HG02642 (cell line): ENCODE results near the gene SCGB1C2.

Experiments used
- ATAC-seq: cut with Tn5 transposase; IDR thresholded peaks from one replicate; pipeline ENCODE4 v1.9.1; 2021; ENCODE audit warnings: mild to moderate bottlenecking; ENCODE audit not compliant: unreplicated experiment, poor library complexity

SCGB1C2 gene

DNA sequence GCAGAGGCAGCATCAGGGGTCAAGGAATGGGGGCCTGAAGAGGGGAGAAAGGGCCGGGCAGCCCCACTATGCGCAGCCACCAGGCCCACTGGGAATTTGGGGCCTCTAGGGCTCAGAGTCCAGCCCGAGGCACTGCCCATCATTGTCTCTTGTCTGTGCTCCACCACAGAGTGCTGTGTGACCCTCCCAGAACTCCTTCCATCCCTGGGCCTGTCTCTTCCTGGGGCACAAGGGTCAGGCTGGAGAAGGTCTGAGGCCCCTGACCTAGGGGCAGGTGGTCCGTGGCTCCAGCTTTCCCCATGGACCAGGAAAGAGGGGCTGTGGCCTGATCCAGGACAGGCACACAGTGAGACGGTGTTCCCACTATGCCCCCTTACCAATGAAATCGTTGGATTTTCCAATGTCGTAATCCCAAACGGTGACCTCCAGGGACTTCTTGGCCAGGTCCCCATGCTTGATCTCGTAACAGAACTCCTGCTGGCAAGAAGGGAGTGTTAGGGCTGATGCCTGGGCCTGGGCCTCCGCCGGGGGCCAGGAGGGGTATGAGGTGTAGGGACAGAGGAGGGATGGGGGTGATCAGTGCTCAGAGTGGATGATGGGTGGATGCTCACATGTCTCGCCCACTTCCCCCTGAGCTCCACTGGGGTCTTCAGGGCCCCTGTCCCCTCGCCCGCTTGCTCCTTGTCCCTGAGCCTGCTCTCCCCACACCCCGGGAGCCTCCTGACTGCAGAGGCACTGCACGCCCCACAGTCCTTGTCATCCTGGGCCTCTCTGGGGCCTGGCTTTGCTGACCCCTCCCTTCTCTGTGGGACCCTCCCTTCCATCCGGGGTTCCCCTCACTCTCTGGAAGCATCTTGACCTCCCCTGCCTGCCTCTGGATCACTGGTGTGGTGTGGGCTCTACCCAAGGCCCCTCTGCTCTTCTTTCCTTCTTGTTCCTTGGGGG lies 10.7 kb downstream of the SCGB1C2 start:
- no peak for ATAC-seq

DNA sequence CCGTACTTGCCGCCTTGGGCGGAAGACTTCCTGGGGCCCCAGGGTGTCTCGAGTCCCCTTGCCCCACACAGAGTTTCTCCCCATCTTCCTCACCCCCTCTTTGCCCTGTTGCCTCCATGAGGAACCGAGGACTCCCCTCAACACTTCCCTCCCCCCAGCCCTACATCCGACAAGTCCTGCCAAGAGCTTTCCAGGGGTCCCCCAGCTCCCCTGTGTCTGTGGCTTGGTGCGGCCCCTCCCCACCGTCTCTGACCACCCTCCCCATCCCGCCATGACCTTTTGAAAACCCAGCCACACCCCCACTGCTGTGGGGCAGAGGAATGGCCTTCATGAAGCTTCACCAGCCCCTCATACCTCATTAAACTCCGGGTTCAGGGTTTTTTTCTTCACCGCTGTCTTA lies 11.4 kb downstream of the SCGB1C2 start:
- no peak for ATAC-seq

DNA sequence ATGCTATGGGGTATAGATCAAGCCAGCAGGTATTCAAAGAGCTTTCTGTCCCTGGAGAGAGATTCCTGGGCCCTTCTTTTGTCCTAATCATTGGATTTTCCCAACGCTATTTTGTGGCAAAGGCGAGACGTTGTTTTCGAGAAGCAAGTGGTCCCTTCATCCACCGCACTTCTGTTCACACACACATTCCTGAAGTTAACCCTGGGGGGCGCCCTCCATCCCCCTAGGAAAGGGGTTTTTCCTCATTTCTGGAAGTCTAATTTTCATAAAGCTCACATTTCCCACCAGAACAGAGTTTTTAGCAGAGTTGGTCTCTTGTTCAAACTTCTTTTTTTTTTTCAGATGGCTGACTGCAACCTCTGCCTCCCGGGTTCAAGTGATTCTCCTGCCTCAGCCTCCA lies 11.9 kb downstream of the SCGB1C2 start:
- no peak for ATAC-seq

DNA sequence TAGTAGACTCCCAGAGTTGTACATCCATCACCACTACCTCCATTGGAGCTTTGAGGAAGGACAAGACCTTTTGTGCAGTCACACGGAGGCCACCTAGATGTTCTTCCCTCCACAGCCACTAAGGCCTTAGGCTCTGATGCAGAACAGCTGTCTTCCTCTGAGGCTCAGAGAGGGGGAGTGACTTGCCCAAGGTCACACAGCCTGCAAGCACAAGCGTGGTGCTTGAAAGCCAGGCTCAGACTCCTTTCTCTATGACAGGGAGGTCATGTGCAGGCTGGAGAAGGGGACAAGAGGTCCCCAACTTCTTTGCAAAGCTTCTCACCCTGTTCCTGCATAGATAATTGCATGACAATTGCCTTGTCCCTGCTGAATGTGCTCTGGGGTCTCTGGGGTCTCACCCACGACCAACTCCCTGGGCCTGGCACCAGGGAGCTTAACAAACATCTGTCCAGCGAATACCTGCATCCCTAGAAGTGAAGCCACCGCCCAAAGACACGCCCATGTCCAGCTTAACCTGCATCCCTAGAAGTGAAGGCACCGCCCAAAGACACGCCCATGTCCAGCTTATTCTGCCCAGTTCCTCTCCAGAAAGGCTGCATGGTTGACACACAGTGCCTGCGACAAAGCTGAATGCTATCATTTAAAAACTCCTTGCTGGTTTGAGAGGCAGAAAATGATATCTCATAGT lies 12.7 kb downstream of the SCGB1C2 start:
- no peak for ATAC-seq

DNA sequence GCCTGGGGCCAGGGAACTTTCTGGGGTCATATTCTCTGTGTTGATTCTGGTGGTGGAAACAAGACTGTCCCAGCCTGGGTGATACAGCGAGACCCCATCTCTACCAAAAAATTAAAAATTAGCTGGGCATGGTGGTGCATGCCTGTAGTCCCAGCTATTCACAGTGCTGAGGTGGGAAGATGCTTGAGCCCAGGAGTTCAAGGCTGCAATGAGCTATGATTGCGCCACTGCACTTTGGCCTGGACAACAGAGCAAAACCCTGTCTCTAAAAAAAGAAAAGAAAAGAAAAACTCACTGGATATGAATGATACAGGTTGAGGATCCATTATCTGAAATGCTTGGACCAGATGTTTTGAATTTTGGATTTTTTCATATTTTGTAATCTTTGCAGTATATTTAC lies 13.6 kb downstream of the SCGB1C2 start:
- no peak for ATAC-seq

DNA sequence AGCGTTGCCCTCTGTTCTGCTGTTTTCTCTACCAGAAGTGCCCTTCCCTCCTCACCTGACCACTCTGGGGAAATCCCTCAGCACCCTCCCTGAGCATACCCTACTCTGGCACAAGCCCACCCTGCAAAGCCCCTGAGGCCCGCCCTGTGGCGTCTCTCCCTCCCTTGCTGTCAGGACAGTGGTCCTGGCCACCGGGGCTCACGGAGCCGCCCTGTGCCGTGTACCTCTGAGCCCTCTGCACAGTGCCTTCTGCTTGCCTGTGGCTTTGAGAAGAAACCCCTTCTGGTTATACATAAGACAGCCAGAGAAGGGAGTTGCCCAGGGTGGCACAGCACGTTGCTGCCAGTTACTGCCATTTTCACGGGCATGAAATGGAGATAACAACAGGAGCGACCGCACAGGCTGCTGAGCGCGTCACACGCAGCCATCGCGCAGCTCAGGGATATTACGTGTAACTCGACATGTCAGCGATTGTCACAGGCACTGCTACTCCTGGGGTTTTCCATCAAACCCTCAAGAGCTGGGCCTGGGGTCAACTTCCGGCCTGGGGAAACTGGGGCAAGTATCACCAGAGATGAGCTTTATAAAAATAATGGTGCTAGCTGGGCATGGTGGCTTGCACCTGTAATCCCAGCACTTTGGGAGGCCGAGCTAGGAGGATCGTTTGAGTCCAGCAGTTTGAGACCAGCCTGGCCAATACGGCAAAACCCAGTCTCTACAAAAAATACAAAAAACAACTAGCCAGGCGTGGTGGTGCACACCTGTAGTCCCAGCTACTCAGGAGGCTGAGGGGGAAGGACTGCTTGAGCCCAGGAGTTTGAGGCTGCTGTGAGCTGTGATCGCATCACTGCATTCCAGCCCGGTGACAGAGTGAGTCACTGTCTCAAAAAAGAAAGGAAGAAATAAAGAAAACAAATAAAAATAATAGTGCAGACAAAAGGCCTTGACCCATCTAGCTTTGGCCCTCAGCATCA lies 14.8 kb downstream of the SCGB1C2 start:
- ATAC-seq: no peak

DNA sequence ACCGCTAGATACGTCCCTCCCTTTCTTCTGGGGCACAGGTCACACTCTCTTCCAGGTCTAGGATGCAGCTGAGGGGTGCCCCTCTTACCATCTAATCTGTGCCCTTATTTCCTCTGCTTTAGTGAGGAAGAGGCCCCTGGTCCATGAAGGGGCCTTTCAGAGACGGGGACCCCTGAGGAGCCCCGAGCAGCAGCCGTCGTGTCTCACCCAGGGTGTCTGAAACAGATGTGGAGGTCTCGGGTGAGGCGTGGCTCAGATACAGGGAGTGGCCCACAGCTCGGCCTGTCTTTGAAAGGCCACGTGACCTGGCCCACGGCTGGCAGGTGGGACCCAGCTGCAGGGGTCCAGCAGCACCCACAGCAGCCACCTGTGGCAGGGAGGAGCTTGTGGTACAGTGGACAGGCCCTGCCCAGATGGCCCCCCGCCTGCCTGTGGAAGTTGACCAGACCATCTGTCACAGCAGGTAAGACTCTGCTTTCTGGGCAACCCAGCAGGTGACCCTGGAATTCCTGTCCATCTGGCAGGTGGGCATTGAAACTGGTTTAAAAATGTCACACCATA lies 15.6 kb downstream of the SCGB1C2 start:
- ATAC-seq: no peak

DNA sequence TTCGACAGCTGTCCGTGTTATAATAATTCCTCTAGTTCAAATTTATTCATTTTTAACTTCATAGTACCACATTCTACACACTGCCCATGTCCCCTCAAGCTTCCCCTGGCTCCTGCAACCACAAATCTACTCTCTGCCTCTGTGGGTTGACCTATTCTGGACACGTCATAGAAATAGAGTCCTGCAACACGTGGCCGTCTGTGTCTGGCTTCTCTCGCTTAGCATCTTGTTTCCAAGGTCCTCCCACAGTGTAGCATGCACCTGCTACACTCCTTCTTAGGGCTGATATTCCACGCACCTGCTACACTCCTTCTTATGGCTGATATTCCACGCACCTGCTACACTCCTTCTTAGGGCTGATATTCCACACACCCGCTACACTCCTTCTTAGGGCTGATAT lies 16.5 kb downstream of the SCGB1C2 start:
- no peak for ATAC-seq

DNA sequence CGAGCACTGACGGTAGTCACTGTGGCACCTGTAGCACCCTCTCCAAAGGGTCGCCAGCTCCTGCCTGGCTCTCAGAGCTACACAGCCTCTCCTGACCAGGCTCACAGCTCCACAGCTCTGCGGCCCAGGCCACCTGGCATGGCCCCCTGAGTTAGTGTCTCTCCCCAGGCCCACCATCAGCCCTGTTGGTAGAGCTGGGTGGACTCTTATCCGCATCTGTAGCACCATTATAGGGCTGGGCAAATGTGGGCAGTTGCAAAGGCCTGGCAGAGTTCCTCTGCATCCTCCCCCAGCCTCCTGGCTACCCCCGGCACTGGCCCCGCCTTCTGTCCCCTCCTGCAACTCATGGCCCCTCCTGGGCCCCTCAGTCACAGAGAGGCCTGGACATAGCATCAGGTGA lies 18.2 kb downstream of the SCGB1C2 start:
- ATAC-seq: no peak

DNA sequence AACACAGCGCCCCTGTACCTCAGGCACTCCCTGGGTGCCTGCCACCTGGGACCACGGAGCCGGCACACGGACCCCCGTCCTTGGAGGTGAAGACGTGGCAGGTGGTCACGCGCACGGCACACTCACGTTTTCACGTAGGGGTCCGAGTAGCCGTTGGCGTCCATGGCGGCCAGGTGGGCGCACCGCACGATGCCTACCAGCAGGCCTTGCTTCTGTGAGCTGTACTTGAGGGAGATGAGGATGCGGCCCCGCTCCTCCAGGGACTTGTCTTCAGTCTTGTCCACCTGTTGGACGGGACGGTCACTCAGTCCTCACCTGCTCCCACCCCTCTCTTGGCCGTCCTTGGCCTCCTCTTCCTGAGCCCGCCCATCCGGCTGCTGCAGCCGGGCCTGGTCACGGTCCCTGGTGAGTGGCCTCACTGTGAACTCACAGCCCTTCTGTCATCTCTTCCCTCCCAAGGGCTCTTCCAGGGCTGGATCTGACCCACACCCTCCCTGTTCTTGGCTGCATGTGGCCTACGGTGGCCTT lies 18.8 kb downstream of the SCGB1C2 start:
- no peak for ATAC-seq

DNA sequence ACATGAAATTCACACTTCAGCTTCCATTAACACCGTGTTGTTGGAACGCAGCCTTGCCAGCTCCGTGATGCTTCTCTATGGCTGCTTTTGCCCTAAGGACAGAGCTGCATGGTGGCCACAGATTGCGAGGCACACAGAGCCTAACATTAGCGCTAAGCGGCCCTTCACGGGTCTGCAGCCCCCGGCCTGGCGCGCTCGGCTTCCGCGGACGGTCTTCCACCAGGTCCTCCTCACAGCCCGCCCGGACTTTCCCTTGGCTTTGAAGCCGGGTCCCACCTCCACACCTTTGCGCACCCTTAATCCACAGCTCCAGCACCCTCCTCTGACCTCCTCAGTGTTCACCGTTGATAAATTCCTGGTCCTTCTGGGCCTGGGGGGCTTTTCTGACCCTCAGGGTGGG lies 19.6 kb downstream of the SCGB1C2 start:
- no peak for ATAC-seq

DNA sequence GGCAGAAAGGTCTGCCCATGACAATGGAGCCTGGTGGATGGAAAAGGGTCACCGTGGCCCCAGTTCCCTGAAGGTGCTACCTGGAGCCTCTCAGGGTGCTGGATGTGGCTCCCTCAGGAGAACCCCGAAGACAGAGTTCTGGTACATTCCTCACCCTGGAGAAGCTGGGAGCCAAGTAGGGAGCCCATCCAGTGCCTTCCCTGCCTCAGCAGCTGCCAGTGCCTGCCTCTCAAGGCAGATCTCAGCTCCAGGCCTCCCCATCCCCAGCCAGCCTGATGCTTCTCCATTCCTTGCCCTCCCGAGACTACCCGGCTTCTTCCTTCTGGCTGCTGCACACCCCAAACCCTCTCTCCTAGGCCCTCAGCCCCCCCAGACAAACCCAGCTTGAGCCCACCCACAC lies 20.5 kb downstream of the SCGB1C2 start:
- ATAC-seq: no peak

DNA sequence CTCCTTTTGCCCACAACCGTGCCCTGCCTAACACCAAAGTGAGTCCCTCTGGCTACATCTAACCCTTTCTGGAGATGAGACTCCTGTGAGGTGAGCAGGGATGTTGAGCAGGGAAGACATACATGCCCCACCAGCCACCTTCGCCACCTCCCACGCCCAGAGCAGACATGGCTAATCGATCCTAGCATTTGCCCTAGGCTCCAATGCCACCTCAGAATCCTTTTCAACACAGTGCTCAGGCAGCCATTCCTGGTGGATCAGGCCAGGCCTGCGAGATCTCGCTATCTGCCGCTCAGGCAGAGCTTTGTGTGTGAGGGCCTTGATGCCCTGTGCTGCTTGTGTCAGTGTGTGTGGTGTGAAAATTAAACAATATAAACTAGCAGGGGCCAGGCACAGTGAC lies 21.0 kb downstream of the SCGB1C2 start:
- ATAC-seq: no peak

DNA sequence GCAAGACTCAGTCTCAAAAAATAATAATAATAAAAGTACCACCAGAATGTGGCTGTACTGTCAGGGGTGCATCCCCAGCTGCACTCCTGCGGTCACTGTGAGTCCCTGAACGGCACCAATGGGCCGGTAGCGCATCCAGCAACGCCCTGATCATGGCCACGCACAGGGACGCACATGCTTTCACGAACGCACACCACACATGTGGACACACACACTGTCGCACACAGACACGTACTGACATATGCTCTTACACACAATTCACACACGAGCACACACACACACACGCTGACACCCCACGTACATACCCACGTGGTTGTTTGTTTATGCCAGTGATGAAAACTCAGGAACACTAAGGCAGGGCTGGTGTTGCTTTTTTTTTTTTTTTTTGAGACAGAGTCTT lies 22.2 kb downstream of the SCGB1C2 start:
- no peak for ATAC-seq

DNA sequence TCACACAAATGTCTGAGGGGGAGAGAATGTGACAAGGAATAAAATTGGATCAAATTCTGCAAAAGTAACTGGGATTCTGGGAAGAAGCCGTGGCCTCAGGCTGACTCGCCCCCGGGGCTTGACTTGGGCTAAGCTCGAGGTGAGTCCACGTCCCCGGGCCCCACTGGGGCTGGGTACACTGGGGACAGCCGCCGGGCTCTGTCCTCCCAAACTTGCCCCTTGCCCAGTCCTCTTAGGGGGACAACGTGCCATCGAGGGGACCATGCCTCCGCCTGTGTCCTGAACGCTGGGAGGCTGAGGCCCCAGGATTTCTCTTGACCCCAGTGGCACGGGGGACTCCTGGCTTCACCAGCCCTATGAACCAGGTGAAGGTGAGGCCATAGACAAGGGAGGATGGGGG lies 23.0 kb downstream of the SCGB1C2 start:
- ATAC-seq: no peak

DNA sequence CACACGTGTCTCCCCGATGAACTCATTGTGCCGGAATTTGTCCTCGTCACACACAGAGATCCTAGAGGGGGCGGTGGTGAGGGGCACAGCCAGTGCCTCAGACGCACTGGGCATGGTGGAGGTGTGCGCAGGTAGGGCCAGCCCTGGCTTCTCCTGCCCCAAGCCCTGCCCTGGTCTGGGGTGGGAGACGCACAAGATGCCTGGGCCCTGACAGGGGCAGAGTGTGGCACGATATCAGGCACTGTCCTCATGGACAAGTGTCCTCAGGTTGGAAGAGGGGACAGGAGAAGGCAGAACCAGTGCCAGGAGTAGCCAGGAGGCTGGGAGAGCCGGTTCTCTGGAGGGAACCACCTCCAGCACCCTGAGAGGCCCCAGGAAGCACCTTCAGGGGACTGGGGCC lies 24.1 kb downstream of the SCGB1C2 start:
- no peak for ATAC-seq

DNA sequence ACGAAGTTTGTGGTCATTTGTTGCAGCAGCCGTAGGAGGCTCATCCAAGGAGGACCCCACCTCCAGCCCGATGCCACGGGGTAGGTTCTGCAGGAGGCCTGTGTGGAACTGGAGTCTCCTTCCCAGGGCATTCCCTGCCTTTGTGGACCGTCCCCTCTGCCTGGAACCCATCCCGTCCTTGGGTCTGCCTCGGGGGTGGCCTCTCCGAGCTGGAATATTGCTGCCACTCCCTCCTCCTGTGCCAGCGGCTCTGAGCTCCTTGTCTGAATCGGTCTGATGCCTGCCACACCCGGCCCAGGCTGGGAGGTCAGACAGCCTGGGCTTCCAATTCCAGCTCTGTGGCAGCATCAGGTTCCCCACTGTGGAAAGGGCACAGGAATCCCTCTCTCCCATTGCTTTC lies 25.3 kb downstream of the SCGB1C2 start:
- no peak for ATAC-seq

DNA sequence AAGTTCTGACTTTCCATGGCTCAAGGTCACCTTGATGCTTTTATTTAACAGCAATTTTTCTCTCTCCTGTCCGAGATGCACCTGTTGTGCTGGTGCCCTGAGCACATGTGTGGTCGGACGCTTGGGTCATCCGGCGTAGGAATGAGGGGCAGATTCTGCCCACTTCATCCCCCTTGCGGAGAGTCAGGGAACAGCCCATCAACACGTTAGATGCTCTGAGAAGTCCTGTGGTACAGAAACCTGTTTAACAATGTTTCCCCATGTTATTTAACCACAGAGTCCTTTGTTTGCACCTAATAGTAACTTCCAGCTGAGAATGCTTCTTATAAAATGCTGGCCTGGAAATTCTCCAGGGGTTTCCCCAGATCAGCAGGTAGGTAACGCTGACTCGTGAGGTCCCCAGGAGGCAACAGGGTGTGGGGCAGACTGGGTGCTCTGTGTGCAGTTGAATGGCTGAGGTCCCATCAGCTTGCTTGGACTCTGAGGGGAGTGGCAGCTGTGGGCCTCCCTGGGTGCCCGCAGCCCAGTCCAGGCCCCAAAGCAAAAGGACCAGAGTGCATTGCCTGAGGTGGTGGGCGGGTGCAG lies 26.2 kb downstream of the SCGB1C2 start:
- no peak for ATAC-seq

DNA sequence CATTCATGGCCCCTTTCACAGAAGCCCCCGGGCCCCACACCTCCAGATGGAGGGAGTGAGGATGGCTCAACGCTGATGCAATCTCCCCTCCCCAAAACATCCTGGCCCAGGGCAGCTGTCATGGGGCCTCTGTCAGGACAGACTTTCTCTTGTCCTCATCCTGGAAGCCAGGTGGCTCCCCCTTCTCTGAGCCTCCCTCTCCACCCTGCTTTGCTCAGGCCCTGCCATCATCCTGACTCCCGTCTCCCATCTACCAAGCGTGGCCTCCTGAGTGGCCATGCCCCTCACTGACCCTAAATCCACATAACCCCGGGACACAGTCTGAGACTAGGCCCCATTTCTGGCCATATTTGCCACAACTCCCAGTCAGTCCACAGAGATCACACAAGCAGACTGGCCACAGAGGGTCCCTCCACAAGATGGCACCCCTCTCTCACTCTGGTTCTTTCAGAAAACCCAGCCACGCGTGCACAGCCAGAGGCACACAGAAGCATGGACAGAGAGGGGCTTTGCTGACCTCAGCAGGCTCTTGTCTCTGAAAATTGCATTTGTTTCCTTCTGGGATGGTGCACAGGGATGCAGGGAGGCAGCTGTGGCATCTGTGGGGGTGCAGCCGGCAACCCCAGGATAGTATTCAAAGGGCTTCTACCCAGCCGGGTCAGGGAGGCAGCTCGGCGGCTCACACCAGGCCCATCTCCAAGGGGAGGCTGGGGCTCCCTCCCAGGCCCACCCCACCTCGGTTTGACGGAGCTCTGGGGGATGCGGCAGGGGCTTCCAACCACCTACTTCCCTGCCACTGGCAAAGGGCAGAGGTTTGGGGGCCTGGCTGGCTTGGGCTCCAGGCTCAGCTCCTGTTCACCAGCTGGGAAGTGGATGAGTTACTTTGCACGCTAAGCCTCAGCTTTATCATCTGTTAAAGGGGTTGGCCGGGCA lies 27.2 kb downstream of the SCGB1C2 start:
- ATAC-seq: no peak
